ENCODE data around the gene GIGYF2. TPM values are rescaled to one million over a fixed set of nuclear protein-coding genes. Genes with fewer than 3 reads are reported as not detected.

The GIGYF2 gene
- polyA plus RNA-seq, 1 donor (not counting 4 experiments of a cell fraction or from before 2014, with no cell fraction given) = 35.5 TPM

DNA sequence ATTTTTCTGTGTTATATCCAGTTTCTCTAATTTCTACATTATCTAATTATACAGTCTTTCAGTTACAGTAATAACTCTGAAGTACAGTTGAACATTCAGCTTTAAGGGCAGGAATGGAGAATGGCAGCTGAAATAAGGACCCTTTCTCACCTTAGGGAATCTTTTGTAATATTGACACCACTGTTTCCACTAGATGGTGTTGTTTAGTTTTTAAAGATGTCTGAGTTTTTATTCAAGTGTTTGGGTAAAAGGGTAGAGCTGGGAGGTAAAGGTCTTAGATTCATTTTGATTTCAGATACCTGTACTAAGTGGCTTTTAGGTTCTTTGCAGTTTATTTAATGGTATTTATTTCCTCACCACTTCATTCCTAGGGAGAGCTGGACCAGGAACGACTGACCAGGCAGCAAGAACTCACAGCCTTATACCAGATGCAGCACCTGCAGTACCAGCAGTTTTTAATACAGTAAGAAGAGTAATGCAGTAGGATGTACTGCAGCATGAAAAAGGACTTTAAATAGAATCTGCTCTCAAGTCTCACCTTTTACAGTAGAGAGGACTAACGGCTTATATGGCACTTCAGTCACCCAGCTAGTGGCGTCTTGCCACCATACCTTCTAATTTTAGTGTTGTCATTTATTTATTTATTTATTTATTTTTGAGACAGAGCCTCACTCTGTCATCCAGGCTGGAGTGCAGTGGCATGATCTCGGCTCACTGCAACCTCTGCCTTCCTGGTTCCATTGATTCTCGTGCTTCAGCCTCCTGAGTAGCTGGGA is 112.4 kb downstream of the GIGYF2 start:
- no peak overlapping the region for H3K27ac ChIP-seq (ENCODE audit: control insufficient read depth, insufficient read depth, low read length)
- H3K4me2 ChIP-seq (ENCODE audit: control insufficient read depth, extremely low read depth, insufficient read depth, low read depth, low read length) = no peak overlapping the region
- FAIRE-seq (no peak), DNase-seq (ENCODE audit: low read depth, low spot score) (no peak)
- H3K27me3 ChIP-seq (ENCODE audit: control insufficient read depth, extremely low read depth, insufficient read depth, low read length) = no peaks in the 10 kb centered on the region
- H4K20me1 ChIP-seq (ENCODE audit: control insufficient read depth, extremely low read depth, insufficient read depth, low read length) = no peaks in the 10 kb centered on the region
- TF ChIP-seq EZH2 (IDR thresholded peaks at IDR 0.05; ENCODE audit: low read length) = no peak
- TF ChIP-seq CTCF (optimal IDR thresholded peaks at IDR 0.05 in 1 of 3, IDR thresholded peaks at IDR 0.05 in 1 of 3, conservative IDR thresholded peaks at IDR 0.05 in 1 of 3; ENCODE audit: extremely low read depth in 1 of 3, insufficient read depth in 2 of 3, low read length in 3 of 3) = no peak
- no peaks in the 10 kb centered on the region for H3K79me2 ChIP-seq (ENCODE audit: control insufficient read depth, insufficient read depth, low read length)
- no peaks in the 10 kb centered on the region for H3K9me1 ChIP-seq (ENCODE audit: control insufficient read depth, extremely low read depth, insufficient read depth, low read length)
- H3K9ac ChIP-seq (ENCODE audit: control insufficient read depth, extremely low read depth, insufficient read depth, low read length) = no peak overlapping the region
- no peaks in the 10 kb centered on the region for H3K4me1 ChIP-seq (ENCODE audit: control insufficient read depth, extremely low read depth, insufficient read depth, low read length)
- H3K4me3 ChIP-seq (ENCODE audit: control insufficient read depth in 2 of 3, extremely low read depth in 1 of 3, insufficient read depth in 2 of 3, low read depth in 1 of 3, low read length in 3 of 3) = no peak overlapping the region
- H3K36me3 ChIP-seq (ENCODE audit: control insufficient read depth in 2 of 2, extremely low read depth in 1 of 2, insufficient read depth in 2 of 2, low read length in 2 of 2) = peaks cover 20 to 24% of the 10 kb centered on the region in 2 experiments
- dilution Hi-C loops (cut with MboI; ENCODE audit: extremely low pct_ligation_motif_present, low sequenced_read_pairs) = no loop called here
- H3K9me3 ChIP-seq (ENCODE audit: control insufficient read depth, low read depth, low read length) = no peaks in the 10 kb centered on the region
- no peak overlapping the region for H2AFZ ChIP-seq (ENCODE audit: control insufficient read depth, low read length)

DNA sequence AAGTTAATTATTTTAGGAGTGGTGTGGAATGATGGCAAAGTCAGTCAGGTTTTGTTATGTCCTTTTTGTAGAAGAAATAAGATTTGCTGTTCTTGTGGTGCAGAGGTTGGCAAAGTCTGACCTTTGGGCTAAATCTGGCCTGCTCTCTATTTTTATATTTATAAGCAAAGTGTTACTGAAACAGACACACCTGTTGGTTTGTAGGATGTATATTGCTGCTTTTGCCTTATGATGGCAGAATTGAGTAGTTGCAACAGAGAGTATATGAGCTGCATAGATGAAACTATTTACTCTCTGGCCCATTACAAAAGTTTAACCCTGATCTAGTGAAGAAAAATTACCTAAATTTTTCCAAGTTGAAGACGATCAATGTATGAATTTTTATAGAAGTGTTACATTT is 113.3 kb downstream of the GIGYF2 start:
- TF ChIP-seq CTCF (optimal IDR thresholded peaks at IDR 0.05 in 1 of 3, IDR thresholded peaks at IDR 0.05 in 1 of 3, conservative IDR thresholded peaks at IDR 0.05 in 1 of 3; ENCODE audit: extremely low read depth in 1 of 3, insufficient read depth in 2 of 3, low read length in 3 of 3) (no peak), EZH2 (IDR thresholded peaks at IDR 0.05; ENCODE audit: low read length) (no peak)
- Histone ChIP-seq H3K4me3 (ENCODE audit: control insufficient read depth in 2 of 3, extremely low read depth in 1 of 3, insufficient read depth in 2 of 3, low read depth in 1 of 3, low read length in 3 of 3) (no peak overlapping the region), H3K27ac (ENCODE audit: control insufficient read depth, insufficient read depth, low read length) (no peak overlapping the region), H3K4me1 (ENCODE audit: control insufficient read depth, extremely low read depth, insufficient read depth, low read length) (no peaks in the 10 kb centered on the region), H3K36me3 (ENCODE audit: control insufficient read depth in 2 of 2, extremely low read depth in 1 of 2, insufficient read depth in 2 of 2, low read length in 2 of 2) (peaks cover 24 to 26% of the 10 kb centered on the region in 2 experiments), H2AFZ (ENCODE audit: control insufficient read depth, low read length) (no peak overlapping the region), H3K9ac (ENCODE audit: control insufficient read depth, extremely low read depth, insufficient read depth, low read length) (no peak overlapping the region), H3K27me3 (ENCODE audit: control insufficient read depth, extremely low read depth, insufficient read depth, low read length) (no peaks in the 10 kb centered on the region), H3K9me1 (ENCODE audit: control insufficient read depth, extremely low read depth, insufficient read depth, low read length) (no peaks in the 10 kb centered on the region), H3K79me2 (ENCODE audit: control insufficient read depth, insufficient read depth, low read length) (no peaks in the 10 kb centered on the region), H3K4me2 (ENCODE audit: control insufficient read depth, extremely low read depth, insufficient read depth, low read depth, low read length) (no peak overlapping the region), H4K20me1 (ENCODE audit: control insufficient read depth, extremely low read depth, insufficient read depth, low read length) (no peaks in the 10 kb centered on the region), H3K9me3 (ENCODE audit: control insufficient read depth, low read depth, low read length) (no peaks in the 10 kb centered on the region)
- dilution Hi-C loops (cut with MboI; ENCODE audit: extremely low pct_ligation_motif_present, low sequenced_read_pairs) = no loop called here
- no peak for DNase-seq (ENCODE audit: low read depth, low spot score)
- FAIRE-seq = no peak
